Naive thymus-derived CD4-positive, alpha-beta T cell (primary cell): ENCODE results near the gene CAMK2N1. TPM values are rescaled to one million over a fixed set of nuclear protein-coding genes. Genes with fewer than 3 reads are reported as not detected.

Source experiments
- ATAC-seq: fragments of 150-1000 bp; cut with Tn5 transposase; 2 replicates; pipeline ENCODE4 v1.10.0; 2021; ENCODE audit warnings: mild to moderate bottlenecking, moderate library complexity
- CTCF ChIA-PET: fragments of 350-600 bp; sonication (Branson Sonifier 250); formaldehyde crosslinking; loops from one replicate; lab custom pipeline; 2021; ENCODE audit warnings: antibody characterized with exemption; lab: Charles Lee
- POLR2A ChIA-PET: fragments of 350-600 bp; sonication (Branson Sonifier 250); formaldehyde crosslinking; loops from one replicate; lab custom pipeline; 2021; ENCODE audit warnings: antibody characterized with exemption, inconsistent platforms; lab: Charles Lee
- DNase-seq, 9 donors: peaks; one replicate each; pipeline versions ENCODE4 v3.0.0 to v3.0.0-alpha.2; 2020 to 2022; ENCODE audit warnings: mixed read lengths in 1 of 9
- H3K27ac ChIP-seq: one replicate; pipeline ENCODE4 v1.7.0; 2013; ENCODE audit warnings: mild to moderate bottlenecking, low read depth, low read length, moderate library complexity
- H3K27me3 ChIP-seq, 2 donors: one replicate each; pipeline ENCODE4 v1.7.0; 2013; ENCODE audit warnings: low read length in 2 of 2, mild to moderate bottlenecking in 2 of 2, moderate library complexity in 2 of 2; ENCODE audit not compliant: control insufficient read depth in 2 of 2, insufficient read depth in 2 of 2
- H3K36me3 ChIP-seq, 3 experiments: 1 replicate in 2 of 3; 2 replicates in 1 of 3; pipeline ENCODE4 v1.7.0; 2013; ENCODE audit warnings: low read length in 3 of 3, mild to moderate bottlenecking in 3 of 3, moderate library complexity in 1 of 3; ENCODE audit not compliant: insufficient read depth in 3 of 3, control insufficient read depth in 2 of 3
- H3K4me1 ChIP-seq, 2 donors: one replicate each; pipeline ENCODE4 v1.7.0; 2013; ENCODE audit warnings: low read length in 2 of 2, mild to moderate bottlenecking in 2 of 2, moderate library complexity in 1 of 2; ENCODE audit not compliant: control insufficient read depth in 2 of 2, insufficient read depth in 2 of 2
- H3K4me3 ChIP-seq: 2 replicates; pipeline ENCODE4 v1.7.0; 2013; ENCODE audit warnings: mild to moderate bottlenecking, low read length
- H3K9me3 ChIP-seq, 3 experiments: 1 replicate in 2 of 3; 2 replicates in 1 of 3; pipeline ENCODE4 v1.7.0; 2013; ENCODE audit warnings: low read length in 3 of 3; ENCODE audit not compliant: control insufficient read depth in 2 of 3
- H3K27ac Mint-ChIP-seq, 9 donors: one replicate each; pipeline ENCODE4 v1.8.0; 2020 to 2022; ENCODE audit warnings: mixed read lengths in 9 of 9, mild to moderate bottlenecking in 8 of 9, moderate library complexity in 5 of 9, inconsistent platforms in 2 of 9
- H3K27me3 Mint-ChIP-seq, 5 donors: one replicate each; pipeline ENCODE4 v1.8.0; 2021 to 2022; ENCODE audit warnings: mixed read lengths in 5 of 5, mild to moderate bottlenecking in 1 of 5
- H3K36me3 Mint-ChIP-seq, 5 donors: one replicate each; pipeline ENCODE4 v1.8.0; 2020 to 2022; ENCODE audit warnings: mixed read lengths in 5 of 5, mild to moderate bottlenecking in 3 of 5, inconsistent platforms in 1 of 5
- H3K4me1 Mint-ChIP-seq, 7 donors: one replicate each; pipeline ENCODE4 v1.8.0; 2020 to 2022; ENCODE audit warnings: mixed read lengths in 7 of 7, mild to moderate bottlenecking in 3 of 7, inconsistent platforms in 1 of 7
- H3K4me3 Mint-ChIP-seq, 10 donors: one replicate each; pipeline ENCODE4 v1.8.0; 2020 to 2022; ENCODE audit warnings: mild to moderate bottlenecking in 10 of 10, mixed read lengths in 10 of 10, moderate library complexity in 6 of 10, inconsistent platforms in 2 of 10
- H3K9me3 Mint-ChIP-seq, 11 donors: one replicate each; pipeline ENCODE4 v1.8.0; 2020 to 2022; ENCODE audit warnings: mixed read lengths in 11 of 11, mild to moderate bottlenecking in 4 of 11, inconsistent platforms in 1 of 11, moderate library complexity in 1 of 11
- intact Hi-C, 2 donors: fragments of 100-400 bp; cut with micrococcal nuclease; formaldehyde crosslinking; loops; one replicate each; pipeline ENCODE4 v1.15.1; 2023
- polyA plus RNA-seq, 2 donors: library from polyadenylated mRNA; unstranded; fragments of 300-500 nt; fragmentation: Illumina TruSeq; gene quantifications; one replicate each; pipeline ENCODE4 v1.2.3, GENCODE V29; 2021
- total RNA-seq, 6 experiments: library from RNA in 5 of 6; stranded (reverse) in 5 of 6; gene quantifications; 1 replicate in 5 of 6; 2 replicates in 1 of 6; pipeline ENCODE4 v1.2.3 and lab custom pipeline; 2021 to 2026

The CAMK2N1 gene
- total and polyA plus RNA-seq, 7 experiments from 2014 or later: 0.08 to 3.8 (median 2.4) TPM

GRCh38 chr1:20458717-20459116 is 27.3 kb downstream of the CAMK2N1 start:
- Histone ChIP-seq H3K36me3 (no peaks in the 10 kb centered on the region), H3K27me3 (no peaks in the 10 kb centered on the region), H3K27ac (no peak overlapping the region), H3K4me1 (no peaks in the 10 kb centered on the region), H3K4me3 (no peak overlapping the region), H3K9me3 (no peaks in the 10 kb centered on the region)
- ChIA-PET POLR2A (no interaction called here), CTCF (no interaction called here)
- Mint-ChIP-seq H3K4me1 (no peaks in the 10 kb centered on the region), H3K9me3 (peaks cover 0 to 5% (median 0%) of the 10 kb centered on the region in 11 donors), H3K36me3 (no peaks in the 10 kb centered on the region), H3K4me3 (no peak overlapping the region), H3K27ac (no peak overlapping the region), H3K27me3 (peaks cover 8 to 35% (median 27%) of the 10 kb centered on the region in 5 donors)
- ATAC-seq (no peak), DNase-seq (no peak)
- intact Hi-C loops: no loop called here

GRCh38 chr1:20454004-20454403 is 32.0 kb downstream of the CAMK2N1 start:
- Mint-ChIP-seq H3K27me3 (peaks cover 18 to 37% (median 23%) of the 10 kb centered on the region in 5 donors), H3K36me3 (no peaks in the 10 kb centered on the region), H3K27ac (no peak overlapping the region), H3K4me1 (no peaks in the 10 kb centered on the region), H3K4me3 (no peak overlapping the region), H3K9me3 (no peaks in the 10 kb centered on the region)
- DNase-seq (no peak), ATAC-seq (peak; percentile 18)
- ChIA-PET CTCF (no interaction called here), POLR2A (no interaction called here)
- Histone ChIP-seq H3K27me3 (no peaks in the 10 kb centered on the region), H3K4me3 (no peak overlapping the region), H3K4me1 (no peaks in the 10 kb centered on the region), H3K27ac (no peak overlapping the region), H3K9me3 (no peaks in the 10 kb centered on the region), H3K36me3 (no peaks in the 10 kb centered on the region)
- intact Hi-C loops: no loop called here

- CTCF ChIA-PET: no interaction called here
- intact Hi-C loops: no loop called here
- POLR2A ChIA-PET: no interaction called here
These were observed 36.2 kb downstream of the CAMK2N1 start for GRCh38 chr1:20449735-20450311.

DNA sequence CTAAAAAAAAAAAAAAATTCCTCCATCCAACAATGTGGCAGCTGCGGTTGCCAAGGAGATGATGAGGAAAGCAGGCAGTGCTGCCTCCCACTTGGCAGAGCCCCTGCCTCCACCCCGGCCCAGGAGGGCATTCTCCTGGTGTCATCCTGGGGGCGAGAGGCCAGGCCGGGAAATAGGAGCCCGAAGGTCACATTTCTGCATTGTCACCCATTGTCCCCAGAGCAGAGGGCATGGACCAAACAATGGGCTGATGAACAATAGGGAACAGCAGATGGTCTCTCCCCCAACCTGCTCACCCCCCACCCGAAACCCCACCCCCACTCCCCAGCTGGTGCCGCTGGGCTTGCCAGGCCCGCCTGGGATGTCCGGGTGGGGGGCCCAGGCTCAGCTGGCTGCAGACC is 37.3 kb downstream of the CAMK2N1 start:
- no peaks in the 10 kb centered on the region for H3K9me3 ChIP-seq
- Mint-ChIP-seq H3K36me3 (no peaks in the 10 kb centered on the region), H3K4me1 (no peaks in the 10 kb centered on the region), H3K4me3 (no peak overlapping the region), H3K27me3 (peaks cover 19 to 34% (median 24%) of the 10 kb centered on the region in 5 donors), H3K9me3 (no peaks in the 10 kb centered on the region), H3K27ac (no peak overlapping the region)
- ChIA-PET POLR2A (no interaction called here), CTCF (no interaction called here)
- ATAC-seq: no peak
- no peaks in the 10 kb centered on the region for H3K27me3 ChIP-seq
- no peak overlapping the region for H3K27ac ChIP-seq
- H3K36me3 ChIP-seq: no peaks in the 10 kb centered on the region
- intact Hi-C loops: no loop called here
- no peak overlapping the region for H3K4me3 ChIP-seq
- no peak for DNase-seq
- H3K4me1 ChIP-seq: no peaks in the 10 kb centered on the region

More at GRCh38 chr1:20449735-20450311, 36.2 kb downstream of the CAMK2N1 start:
- H3K27ac ChIP-seq: no peak overlapping the region
- Mint-ChIP-seq H3K27me3 (peaks cover 19 to 34% (median 24%) of the 10 kb centered on the region in 5 donors), H3K27ac (no peak overlapping the region), H3K36me3 (no peaks in the 10 kb centered on the region), H3K9me3 (no peaks in the 10 kb centered on the region), H3K4me3 (no peak overlapping the region), H3K4me1 (no peaks in the 10 kb centered on the region)
- no peaks in the 10 kb centered on the region for H3K27me3 ChIP-seq
- H3K4me3 ChIP-seq: no peak overlapping the region
- no peak for DNase-seq
- no peaks in the 10 kb centered on the region for H3K4me1 ChIP-seq
- no peaks in the 10 kb centered on the region for H3K9me3 ChIP-seq
- no peaks in the 10 kb centered on the region for H3K36me3 ChIP-seq
- ATAC-seq: no peak

DNA sequence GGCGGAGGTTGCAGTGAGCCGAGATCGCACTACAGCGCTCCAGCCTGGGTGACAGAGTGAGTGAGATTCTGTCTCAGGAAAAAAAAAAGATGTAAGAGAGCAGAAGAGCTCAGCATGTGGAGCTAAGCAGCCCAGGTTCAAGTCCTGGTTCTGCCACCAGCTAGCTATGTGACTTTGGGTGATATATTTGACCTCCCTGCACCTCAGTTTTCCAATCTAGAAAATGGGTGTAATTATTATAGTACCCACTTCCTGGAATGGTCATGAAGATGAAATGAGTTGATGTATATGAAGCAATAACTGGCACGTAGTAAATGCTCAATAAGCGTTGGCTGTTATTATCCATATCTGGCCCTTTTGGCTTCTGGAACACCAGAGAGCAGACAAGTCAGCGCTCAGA is 38.2 kb downstream of the CAMK2N1 start:
- intact Hi-C loops: no loop called here
- DNase-seq (no peak), ATAC-seq (no peak)
- Mint-ChIP-seq H3K27ac (no peak overlapping the region), H3K9me3 (no peaks in the 10 kb centered on the region), H3K4me1 (no peaks in the 10 kb centered on the region), H3K36me3 (no peaks in the 10 kb centered on the region), H3K27me3 (peaks cover 19 to 34% (median 24%) of the 10 kb centered on the region in 5 donors), H3K4me3 (no peak overlapping the region)
- no peaks in the 10 kb centered on the region for H3K9me3 ChIP-seq
- no peak overlapping the region for H3K27ac ChIP-seq
- no peaks in the 10 kb centered on the region for H3K27me3 ChIP-seq
- POLR2A ChIA-PET: no interaction called here
- H3K36me3 ChIP-seq: no peaks in the 10 kb centered on the region
- no peak overlapping the region for H3K4me3 ChIP-seq
- CTCF ChIA-PET: no interaction called here
- H3K4me1 ChIP-seq: no peaks in the 10 kb centered on the region

- H3K4me1 Mint-ChIP-seq: no peaks in the 10 kb centered on the region
- Histone ChIP-seq H3K27me3 (no peaks in the 10 kb centered on the region), H3K27ac (no peak overlapping the region), H3K9me3 (no peaks in the 10 kb centered on the region), H3K4me3 (no peak overlapping the region), H3K36me3 (no peaks in the 10 kb centered on the region), H3K4me1 (no peaks in the 10 kb centered on the region)
- intact Hi-C loops: no loop called here
- no peak overlapping the region for H3K4me3 Mint-ChIP-seq
- peaks cover 19 to 34% (median 24%) of the 10 kb centered on the region in 5 donors for H3K27me3 Mint-ChIP-seq
- H3K36me3 Mint-ChIP-seq: no peaks in the 10 kb centered on the region
- ChIA-PET CTCF (no interaction called here), POLR2A (no interaction called here)
- H3K27ac Mint-ChIP-seq: no peak overlapping the region
- no peak for DNase-seq
- H3K9me3 Mint-ChIP-seq: no peaks in the 10 kb centered on the region
- no peak for ATAC-seq
These were observed 39.2 kb downstream of the CAMK2N1 start for GRCh38 chr1:20446796-20447195.

DNA sequence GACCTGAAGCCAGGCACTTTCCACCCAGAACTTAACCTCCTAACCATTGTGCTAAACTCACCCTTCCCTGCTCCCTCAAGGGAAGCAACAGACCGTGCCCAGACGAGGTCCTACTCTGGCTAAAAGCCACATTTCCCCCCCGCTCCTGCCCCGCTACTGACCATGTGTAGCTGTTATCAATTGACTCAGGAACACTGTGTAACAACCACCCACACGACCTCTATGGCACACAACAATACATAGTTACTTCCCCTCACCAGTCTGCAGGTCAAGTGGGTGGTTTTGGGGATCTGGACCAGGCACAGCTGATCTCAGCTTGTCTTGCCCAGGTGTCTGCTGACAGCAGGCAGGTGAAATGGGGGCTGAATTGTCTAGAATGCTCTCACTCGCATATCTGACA is 40.1 kb downstream of the CAMK2N1 start:
- Histone ChIP-seq H3K36me3 (no peaks in the 10 kb centered on the region), H3K27ac (no peak overlapping the region), H3K27me3 (no peaks in the 10 kb centered on the region), H3K4me1 (no peaks in the 10 kb centered on the region), H3K9me3 (no peaks in the 10 kb centered on the region), H3K4me3 (no peak overlapping the region)
- CTCF ChIA-PET: no interaction called here
- intact Hi-C loops: no loop called here
- no peak overlapping the region for H3K4me3 Mint-ChIP-seq
- DNase-seq (no peak), ATAC-seq (no peak)
- H3K27me3 Mint-ChIP-seq: peaks cover 19 to 31% (median 24%) of the 10 kb centered on the region in 5 donors
- H3K9me3 Mint-ChIP-seq: no peaks in the 10 kb centered on the region
- POLR2A ChIA-PET: no interaction called here
- no peak overlapping the region for H3K27ac Mint-ChIP-seq
- H3K36me3 Mint-ChIP-seq: no peaks in the 10 kb centered on the region
- H3K4me1 Mint-ChIP-seq: no peaks in the 10 kb centered on the region
